ENCODE results near the gene SH3RF1.

Gene SH3RF1

DNA sequence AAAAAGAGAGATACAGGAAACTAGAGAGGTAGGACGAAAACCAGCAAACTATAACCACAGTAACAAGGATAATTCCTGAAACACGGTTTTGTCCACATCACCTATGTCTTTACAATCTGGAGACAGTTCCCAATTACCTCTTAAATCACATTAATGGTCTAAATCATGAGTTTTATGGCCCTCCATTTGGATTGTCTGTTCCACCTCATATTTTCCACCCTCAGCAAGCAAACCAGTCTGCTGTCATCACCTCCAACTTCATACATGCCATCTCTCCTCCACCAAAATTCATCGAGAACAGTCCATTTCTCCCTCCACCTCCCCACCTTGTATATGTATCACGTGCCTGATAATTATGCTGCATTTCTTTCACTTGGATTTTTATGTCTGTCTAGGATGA, 107.3 kb downstream of the SH3RF1 start:
- DNase-seq (ENCODE audit: low spot score) = no peak

DNA sequence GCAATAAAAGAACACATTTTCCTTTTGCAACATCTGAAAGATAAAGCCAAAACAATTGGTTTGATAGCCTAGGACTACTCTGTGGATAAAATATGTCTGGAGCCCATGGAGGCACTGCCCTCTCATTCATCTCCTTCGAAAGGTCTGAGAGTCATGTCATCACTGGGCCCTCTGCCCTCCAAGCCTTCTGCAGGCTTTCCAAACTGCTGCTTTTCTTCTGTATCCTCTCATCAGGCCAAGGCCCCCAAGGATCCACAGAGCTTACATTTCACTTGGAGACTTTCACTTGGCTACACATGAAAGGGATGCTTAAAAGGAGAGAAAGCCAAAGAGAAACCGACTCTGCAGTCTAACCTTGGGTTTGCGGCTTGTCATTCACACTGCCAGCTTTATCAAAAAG, 109.9 kb downstream of the SH3RF1 start:
- DNase-seq (ENCODE audit: low spot score) = no peak

DNA sequence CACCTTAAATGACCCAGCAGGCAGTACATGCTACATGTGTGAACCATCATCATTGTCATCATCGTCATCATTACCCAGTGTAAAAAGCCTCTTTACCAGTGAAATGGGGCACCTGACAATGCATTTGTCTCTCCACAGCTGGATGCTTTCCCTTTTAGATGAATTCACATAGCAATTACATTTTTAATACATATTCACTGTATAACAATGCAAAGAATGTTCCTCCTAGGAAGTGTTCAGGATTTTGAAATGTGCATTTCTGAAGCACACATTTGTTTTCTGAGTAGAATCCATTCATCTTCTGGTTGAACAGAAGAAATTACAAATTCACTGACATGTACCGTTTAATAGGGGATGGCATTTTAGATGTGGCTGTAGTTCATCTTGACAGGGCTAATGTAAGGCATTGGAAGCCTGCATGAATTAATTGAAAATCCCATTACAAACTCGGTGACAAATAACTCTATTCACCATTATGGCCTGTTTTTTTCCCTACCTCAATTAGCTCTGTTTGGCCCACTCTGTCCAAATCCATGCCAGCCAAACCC, 111.1 kb downstream of the SH3RF1 start:
- DNase-seq (ENCODE audit: low spot score) = no peak

DNA sequence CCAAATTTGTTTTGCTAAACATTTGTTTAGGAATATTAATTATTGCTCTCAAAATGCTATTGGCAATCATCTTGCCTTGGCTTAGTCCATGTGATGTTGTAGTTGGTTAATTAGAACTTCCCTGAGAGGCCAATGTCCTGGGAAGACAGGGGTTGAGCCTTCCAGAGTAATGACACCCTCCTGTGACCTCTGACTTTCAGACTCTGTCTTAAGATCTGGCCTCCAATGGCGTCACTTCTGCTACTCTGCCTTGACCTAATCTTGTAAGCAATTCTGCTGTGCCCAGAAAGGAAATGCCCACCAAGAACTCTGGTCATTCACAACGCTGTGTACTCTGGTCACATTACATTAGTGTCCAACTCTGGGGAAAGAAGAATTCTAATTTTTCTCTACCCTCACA, 111.9 kb downstream of the SH3RF1 start:
- DNase-seq (ENCODE audit: low spot score) = no peak

DNA sequence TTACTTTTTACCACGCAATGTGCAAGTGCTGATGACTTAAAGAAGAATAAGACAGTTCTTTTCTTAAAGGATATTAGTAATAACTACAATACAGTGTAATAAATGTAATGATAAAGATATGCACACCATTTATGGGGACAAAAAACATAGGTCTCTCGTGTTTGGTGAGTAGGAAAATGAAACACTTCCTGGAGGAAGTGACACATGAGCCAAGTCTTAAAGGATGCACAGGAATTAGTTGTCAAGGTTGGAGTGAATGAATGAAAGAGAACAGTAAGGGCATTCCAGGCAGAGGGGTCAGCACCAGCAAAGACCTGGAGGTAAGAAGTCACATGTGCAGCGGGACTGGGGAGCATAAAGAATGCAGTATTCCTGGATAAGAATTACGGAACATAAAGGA, 112.7 kb downstream of the SH3RF1 start:
- DNase-seq (ENCODE audit: low spot score) = no peak

DNA sequence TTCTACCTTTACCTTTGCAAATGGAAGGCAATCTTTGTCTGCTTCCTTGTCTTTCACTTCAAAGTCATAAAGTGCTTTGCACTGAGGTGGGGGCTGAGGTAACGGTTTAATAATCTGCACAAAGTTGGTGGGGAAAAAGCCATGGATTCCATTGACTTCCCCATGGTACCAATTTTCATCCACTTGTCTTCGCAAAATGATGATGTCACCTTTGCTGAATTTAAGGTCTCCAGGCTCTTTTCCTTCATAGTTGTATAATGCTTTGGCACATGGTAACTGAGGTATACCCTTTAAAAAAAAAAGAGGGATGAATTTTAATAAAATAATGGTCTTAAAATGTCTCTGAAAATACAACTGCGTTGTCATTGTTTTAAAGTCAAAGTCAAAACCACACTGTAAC, 114.4 kb downstream of the SH3RF1 start:
- no peak for DNase-seq (ENCODE audit: low spot score)

DNA sequence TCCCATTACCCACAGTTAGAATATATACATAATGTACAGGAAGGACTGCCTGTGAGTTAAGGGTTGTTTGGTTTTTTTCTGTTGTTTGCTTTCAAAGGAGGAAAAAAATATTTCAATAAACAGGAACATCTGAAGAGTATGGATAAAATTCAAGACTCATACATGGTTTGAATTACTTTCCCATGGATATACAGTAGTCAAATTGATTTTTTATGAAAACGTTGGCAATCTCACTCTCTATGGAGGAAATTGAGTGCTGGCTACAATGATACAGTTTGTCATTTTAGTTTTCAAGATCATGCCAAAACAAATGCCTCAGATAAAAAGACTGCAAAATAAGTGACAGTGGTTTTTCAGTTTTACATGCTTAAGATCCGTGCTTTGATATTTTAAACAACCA, 116.6 kb downstream of the SH3RF1 start:
- DNase-seq (ENCODE audit: low spot score) = no peak

DNA sequence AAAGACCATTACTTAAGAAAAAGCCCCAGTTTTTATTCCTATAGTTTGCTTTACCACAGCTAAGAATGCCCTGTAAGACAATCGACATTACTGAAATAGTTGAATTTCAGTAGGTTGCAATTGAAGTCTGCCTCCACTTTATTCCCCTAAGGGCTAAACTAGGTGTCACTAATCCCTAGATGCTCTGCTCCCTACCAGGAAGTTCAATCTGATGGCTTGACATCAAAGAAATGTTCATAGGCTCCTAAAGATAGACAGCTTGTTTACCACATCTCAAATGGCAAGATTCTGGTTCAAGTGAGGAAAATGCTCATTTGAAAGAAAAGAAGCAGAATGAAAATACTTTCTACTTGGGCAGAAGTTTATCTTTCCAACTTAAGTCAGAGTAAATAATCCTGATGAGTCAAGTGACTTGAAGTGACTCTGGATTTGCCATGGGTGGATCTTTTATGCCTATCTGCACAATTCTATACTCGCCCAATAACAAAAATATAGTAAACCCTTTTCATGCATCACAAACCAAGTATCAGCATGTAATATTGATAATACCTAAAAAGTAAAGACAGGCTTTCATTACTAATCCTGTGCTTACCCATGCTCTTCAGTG, 117.2 kb downstream of the SH3RF1 start:
- DNase-seq (ENCODE audit: low spot score) = no peak

DNA sequence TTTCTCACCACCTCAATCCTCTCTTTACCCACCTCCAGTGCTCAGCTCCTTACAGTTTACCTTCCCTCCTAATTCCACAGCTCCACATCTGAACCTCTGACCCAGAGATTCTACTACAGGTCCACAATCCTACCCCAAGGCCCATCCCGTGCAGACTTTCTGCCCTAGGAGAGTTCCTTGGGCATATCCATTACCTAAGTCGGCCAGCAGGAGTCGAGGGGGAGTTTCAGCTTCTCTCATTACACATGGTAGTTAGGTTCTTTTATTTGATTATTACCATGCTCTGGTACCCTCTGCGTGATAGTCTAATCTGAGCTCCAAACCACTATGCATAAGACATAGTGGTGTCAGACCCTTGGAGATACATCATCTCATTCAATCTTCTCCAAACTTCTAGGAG, 117.9 kb downstream of the SH3RF1 start:
- no peak for DNase-seq (ENCODE audit: low spot score)

DNA sequence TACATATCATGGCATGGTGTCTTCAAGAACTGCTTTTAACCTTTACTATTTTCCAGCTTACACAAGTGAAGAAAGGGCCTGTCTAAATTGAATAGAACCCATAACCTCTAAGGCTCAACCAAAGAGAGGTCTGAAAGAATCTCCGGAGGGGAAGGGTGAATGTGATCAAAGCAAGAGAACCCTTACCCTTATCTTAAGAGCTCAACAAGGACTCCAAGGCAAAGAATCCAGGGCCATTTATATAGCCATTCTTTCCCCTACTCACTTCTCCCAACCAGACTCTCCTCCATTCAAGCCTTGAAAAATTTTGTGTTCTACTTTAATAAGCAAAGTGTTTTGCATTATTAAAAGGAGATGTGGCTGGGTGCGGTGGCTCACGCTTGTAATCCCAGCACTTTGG, 118.7 kb downstream of the SH3RF1 start:
- DNase-seq (ENCODE audit: low spot score) = no peak

DNA sequence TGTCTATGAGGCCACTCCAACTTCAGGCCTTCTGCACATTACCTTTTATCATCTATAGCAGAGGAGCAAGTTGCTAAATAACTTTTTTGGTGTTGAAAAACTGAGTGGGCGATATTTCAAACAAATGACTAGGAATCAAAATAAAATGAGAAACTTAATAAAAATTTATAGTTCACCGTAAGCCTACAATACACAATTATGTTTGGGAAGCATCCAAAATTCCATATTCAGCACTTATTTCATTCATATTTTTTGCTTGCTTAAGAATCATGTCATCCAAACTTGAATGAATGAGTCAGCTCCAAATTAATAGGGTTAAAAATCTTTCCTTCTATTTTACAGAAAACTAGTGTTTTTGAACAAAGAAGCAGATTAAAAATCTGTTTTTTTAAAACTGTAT, 119.1 kb downstream of the SH3RF1 start:
- DNase-seq (ENCODE audit: low spot score) = no peak

DNA sequence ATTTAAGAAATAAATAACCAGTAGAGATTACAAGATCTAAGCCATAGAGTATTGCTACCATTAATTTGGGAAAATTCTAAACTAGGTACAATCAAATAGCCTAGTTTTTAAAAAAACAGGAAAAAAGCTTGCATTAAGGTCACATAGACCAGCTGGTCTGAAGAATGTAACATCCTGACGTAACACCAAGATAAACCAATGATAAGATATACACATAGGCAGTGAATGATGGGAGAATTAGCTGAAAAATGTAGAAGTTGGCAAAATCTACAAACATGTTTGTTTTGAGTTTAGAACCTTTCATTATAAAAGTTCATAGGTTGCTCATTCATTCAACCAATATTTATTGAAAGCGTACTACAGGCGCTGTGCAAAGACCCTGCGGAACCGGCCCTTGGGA, 120.0 kb downstream of the SH3RF1 start:
- DNase-seq (ENCODE audit: low spot score) = no peak

DNA sequence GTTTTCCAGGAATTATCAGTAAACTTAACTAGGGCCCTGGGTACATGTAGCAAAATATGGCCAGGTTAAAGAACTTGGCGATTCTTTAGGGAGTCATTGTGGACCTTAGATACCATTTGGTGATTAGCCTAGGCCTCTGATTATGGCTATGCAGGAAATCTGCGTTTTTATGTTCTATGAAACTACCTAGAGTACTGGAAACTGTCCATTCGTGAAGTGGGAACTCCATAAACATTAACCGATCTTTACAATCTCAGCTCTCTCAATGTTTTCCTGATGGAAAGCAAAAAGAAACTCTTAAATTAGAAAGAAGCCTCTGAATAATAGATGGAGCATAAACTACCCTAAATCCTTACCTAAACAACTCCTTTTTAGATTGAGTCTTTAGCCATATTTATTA, 121.9 kb downstream of the SH3RF1 start:
- DNase-seq (ENCODE audit: low spot score) = no peak

DNA sequence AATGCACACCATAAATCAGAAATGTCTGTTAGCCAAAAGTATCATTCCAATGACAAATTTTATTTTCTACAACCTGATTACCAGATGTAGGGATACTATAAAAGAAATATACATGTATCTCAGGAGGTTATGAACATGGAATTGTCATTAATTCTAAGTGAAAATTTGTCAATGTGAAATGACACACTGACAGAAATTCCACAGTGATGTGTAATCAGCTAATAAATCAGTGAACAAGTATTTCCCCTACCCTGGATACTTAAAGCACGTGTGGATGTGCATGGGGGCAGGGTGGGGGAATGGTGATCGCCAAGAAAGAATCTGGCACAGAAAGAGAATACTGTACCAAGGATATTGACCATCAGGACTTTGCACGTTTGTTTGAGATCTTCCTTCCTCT, 123.6 kb downstream of the SH3RF1 start:
- DNase-seq (ENCODE audit: low spot score) = no peak

DNA sequence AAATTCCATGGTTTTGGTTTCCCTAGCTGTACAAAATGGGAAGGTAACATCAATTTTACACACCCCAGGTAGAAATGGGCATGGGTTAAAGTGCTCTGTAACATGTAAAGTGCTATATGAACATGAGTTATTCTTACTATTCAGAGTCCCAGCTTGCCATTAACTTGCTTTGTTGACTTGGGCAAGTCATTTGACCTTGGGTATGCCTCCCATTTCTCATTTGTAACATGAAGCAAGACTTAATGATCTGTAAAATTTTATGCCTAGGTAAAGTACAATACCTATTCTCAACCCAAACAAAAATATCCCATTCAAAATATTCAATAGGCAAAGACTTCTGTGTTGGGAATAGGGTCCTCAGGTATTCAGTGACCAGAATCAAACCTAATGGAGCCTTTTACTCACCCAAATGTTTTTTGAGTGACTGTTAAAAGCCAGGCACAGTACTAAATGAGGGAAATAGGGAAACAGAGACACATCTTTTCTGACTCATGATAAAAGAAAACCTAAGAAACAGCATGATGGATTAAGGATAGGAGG, 126.6 kb downstream of the SH3RF1 start:
- DNase-seq (ENCODE audit: low spot score) = no peak

DNA sequence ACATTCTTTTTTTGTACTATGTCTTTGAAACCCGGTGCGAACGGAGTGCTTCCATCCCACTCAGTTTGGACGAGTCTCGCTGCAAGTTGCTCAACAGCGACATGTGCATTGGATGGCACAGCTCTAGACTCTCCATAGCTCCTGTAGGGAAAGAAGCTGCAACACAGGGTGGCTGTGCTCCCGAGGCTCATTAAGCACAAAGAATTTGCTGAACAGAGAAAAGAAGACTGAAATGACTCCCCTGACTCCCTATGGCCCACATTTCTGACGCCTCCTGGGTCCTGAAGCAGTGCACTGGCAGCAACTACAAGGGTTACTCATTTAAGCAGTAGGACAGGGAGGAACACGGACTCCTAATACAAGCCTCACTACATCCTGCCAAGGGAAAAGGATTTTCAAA, 127.4 kb downstream of the SH3RF1 start:
- no peak for DNase-seq (ENCODE audit: low spot score)

DNA sequence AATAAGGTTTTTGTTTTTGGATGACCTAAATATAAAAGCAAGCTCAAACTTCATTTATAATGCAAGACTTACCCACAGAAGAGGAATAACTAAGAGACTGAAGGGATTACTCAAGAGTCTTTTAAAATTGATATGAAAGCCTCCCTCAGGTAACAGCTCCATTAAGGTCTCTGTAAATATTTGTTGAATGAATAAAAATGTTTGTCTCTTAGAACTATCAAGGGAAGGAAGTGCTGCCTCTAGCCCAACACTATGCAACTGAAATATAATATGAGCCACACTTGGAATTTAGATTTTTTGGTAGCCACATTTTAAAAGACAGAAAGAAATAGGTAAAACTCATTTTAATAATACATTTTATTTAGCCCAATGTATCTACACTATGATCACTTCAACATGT, 127.8 kb downstream of the SH3RF1 start:
- no peak for DNase-seq (ENCODE audit: low spot score)

DNA sequence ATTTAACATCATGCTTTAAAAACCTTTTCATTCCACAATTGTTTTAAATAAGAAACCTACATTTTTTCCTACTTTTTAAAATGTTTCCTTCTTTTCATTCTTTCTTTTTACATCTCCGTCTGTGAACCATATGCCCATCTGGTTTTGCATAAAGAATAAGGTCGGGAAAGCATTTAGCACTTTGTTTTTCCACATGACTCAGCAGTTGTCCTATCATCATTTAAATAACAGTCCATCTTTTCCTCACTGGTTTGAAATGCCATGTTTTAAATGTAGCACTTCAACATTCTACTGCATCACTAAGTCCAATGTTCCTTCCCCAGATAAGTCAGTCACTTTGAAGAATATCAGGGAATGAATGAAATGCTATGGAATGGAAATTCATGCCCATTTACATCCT, 128.4 kb downstream of the SH3RF1 start:
- no peak for DNase-seq (ENCODE audit: low spot score)

DNA sequence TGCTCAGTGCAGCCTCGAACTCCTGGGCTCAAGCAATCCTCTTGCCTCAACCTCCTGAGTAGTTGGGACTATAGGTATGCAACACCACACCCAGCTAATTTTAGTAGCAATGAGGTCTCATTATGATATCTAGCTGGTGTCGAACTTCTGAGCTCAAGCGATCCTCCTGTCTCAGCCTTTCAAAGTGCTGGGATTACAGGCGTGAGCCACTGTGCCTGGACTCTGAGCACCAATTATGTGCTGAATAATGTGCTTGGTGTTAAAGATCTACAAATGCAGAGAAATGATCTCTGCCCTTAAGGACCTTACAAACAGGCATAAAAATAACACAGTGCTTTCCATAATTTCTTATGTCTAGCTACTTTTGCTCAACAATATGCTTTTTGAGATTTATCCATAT, 131.7 kb downstream of the SH3RF1 start:
- DNase-seq (ENCODE audit: low spot score) = no peak

DNA sequence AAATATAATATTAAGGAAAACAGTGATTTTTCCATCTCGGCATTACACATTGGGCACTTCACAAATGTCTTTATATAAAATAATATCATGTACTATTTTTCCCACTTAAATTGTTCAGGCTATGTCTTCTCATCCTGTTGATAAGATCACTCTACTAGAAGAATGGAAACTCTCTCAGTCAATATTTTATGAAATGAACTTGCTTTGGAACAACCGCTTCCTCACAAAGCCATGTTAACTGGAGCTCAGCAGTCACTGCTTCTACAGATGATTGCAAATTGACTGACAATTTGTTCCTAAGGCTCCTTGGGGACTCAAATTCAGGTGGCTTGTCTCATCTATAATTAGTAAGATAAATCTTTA, 133.2 kb downstream of the SH3RF1 start:
- no peak for DNase-seq (ENCODE audit: low spot score)

DNA sequence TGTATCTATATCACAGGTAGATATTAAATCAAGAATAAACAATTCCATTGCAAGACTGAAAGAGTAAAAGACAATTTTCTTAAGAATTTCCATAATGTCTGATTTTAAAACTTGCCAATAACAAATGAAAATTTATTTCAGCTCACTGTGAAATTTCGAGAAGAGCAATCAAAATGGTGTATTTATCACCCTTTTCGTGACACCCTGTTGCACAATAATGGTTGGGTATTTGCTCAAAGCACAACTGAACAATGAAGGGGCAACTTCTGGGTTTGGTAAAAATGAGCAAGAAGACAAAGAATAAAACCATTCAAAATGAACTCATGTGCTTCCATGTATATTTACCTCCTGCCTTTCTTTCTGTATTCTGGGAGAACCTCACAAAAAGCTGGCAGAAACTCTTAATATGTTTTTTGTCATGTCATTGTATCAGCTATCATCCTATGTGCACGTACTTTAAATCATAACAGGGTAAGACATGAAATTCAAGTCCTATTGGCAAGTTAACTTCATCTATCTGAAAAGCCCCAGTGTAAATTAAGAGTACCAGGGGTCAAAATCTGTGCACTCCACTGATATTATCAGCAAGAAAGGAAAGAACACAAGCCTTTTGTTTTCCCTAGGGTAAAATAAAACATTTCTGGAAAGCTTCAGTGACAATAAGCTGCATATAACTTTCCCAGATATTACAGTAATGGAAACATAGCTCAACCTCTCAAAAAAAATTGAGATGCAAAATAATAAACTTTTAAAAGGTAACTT, 133.8 kb downstream of the SH3RF1 start:
- no peak for DNase-seq (ENCODE audit: low spot score)

DNA sequence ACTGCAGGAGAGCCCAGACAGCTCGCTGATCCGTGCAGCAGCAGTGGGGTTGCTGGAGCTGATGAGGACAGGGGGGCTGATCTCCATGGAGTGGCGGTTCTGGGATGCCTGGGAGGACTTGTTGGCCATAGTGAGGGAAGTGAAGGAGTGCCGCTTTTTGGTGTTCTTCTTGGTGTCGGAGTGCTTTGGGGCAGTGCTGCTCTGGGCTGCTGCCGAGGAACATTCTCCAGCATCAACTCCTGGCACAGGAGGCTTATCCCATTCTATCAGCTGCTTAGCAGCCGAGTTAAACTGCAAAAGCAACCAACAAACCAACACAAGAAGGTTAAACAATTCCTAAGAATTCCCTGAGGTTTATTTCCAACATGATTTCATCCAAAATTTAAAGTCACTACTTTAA, 134.4 kb downstream of the SH3RF1 start:
- DNase-seq (ENCODE audit: low spot score) = no peak

DNA sequence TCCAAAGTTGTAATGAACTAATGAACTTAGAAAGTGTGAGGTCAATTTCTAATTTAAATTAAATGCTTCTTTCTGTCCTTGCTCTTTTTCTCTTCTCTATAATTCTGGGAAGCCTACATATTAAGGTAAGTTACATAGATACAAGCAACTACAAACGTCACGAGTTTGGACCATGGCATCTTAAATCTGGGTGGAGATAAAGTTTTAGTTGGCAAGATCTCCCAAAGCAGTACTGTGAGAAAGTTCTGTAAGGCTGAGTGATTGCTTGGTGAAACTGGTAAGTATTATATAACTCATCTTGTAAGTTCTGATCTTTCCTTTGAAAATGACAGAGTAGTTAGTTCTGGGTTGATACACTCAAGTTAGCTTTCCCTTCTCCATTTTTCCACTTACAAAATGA, 135.0 kb downstream of the SH3RF1 start:
- DNase-seq (ENCODE audit: low spot score) = no peak

DNA sequence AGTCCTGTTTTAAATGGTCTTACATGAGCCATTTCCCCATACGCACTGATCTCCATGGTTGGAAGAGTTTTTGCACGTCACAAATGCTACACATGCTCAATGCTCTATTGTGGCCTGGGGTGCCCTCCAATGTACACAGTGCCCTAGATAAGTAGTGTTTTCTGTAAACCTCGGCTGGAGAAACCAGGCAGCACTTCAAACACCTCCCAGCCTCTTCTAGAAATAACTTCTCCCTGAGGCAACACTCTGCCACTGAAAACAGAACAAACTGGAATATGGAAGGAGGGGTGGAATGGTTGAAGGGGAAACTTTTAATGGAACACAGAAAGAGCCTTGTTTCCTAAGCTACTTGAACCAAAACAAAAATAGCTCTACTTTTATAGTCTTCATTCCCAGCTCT, 136.8 kb downstream of the SH3RF1 start:
- DNase-seq (ENCODE audit: low spot score) = no peak

Measured in CD4-positive, alpha-beta T cell treated with Interleukin-2 at 100 ng/mL for 4 hours (primary cell).